ENCODE measurements around the gene MPND.
"Not testable (repeated sequence)": the region's sequence is repeated elsewhere in the genome, so short reads cannot be mapped to it uniquely, and the experiment has no call there.

The MPND gene

DNA sequence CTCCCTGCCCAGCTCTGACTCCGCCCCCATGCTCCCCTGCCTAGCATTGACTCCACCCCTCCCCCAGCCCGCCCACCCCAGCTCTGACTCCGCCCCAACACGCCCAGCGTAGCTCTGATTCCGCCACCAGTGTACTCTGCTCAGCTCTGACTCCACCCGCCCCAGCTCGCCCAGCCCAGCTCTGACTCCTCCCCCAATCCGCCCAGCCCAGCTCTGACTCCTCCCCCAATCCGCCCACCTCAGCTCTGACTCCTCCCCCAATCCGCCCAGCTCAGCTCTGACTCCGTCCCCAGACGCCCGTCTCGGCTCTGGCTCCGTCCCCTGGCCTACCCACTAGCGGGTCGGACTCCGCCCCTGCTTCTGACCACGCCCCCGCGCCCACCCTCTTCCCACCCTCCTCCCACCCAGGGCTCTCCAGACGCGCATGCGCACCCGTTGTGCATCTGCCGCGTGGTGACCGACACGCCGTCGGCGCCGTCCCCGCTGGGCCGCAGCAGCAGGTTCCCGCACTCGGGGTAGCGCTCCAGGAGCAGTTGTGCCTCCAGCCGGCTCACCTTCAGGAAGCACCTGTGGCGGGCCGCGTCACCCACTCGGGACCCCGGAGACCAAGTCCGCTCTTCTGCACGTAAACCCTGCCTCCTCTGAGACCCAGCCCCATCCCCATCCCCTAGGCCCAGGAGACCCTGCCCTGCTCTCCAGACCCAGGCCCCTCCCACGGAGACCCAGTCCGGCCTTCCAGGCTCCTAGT is 14.9 kb upstream of the MPND start:
- Histone ChIP-seq H3K4me3 (ENCODE audit: low read depth, low read length) (peak overlapping the region; percentile 62), H3K36me3 (ENCODE audit: control insufficient read depth, insufficient read depth, low read length) (no peaks in the 10 kb centered on the region), H3K9ac (no peak overlapping the region), H2AFZ (peak overlapping the region; percentile 68), H3K27ac (no peak overlapping the region), H3K4me1 (no peaks in the 10 kb centered on the region), H3K9me3 (ENCODE audit: control insufficient read depth, low read length) (no peaks in the 10 kb centered on the region), H3K79me2 (no peaks in the 10 kb centered on the region), H3K4me2 (ENCODE audit: low read length) (peak overlapping the region; percentile 78), H3K27me3 (ENCODE audit: control insufficient read depth, insufficient read depth, low read length) (no peaks in the 10 kb centered on the region)
- TF ChIP-seq, protein P1, sequence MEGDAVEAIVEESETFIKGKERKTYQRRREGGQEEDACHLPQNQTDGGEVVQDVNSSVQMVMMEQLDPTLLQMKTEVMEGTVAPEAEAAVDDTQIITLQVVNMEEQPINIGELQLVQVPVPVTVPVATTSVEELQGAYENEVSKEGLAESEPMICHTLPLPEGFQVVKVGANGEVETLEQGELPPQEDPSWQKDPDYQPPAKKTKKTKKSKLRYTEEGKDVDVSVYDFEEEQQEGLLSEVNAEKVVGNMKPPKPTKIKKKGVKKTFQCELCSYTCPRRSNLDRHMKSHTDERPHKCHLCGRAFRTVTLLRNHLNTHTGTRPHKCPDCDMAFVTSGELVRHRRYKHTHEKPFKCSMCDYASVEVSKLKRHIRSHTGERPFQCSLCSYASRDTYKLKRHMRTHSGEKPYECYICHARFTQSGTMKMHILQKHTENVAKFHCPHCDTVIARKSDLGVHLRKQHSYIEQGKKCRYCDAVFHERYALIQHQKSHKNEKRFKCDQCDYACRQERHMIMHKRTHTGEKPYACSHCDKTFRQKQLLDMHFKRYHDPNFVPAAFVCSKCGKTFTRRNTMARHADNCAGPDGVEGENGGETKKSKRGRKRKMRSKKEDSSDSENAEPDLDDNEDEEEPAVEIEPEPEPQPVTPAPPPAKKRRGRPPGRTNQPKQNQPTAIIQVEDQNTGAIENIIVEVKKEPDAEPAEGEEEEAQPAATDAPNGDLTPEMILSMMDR (IDR thresholded peaks at IDR 0.05): no peak

DNA sequence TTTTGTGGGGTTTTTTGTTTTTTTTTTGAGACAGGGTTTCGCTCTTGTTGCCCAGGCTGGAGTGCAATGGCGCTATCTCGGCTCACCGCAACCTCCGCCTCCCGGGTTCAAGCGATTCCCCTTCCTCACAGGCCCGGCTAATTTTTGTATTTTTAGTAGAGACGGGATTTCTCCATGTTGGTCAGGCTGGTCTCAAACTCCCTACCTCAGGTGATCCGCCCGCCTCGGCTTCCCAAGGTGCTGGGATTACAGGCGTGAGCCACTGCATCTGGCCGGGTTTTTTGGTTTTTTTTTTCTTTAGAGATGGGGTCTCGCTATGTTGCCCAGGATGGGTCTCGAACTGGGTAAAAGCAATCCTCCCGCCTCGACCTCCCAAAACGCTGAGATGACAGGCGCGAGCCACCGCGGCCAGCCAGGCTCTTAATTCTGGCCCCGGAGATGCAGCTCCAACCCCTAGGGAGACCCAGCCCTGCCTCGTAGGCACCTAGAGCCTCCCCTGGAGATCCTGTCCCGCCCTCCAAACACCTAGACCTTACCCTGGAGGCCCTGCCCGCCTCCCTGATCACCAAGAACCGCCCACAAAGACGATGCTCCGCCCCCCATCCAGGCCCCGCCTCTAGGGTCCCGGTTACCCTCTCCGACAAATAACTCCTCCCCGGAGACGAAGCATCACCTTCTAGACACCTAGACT is 14.2 kb upstream of the MPND start:
- not testable (repeated sequence) for H3K27ac ChIP-seq

DNA sequence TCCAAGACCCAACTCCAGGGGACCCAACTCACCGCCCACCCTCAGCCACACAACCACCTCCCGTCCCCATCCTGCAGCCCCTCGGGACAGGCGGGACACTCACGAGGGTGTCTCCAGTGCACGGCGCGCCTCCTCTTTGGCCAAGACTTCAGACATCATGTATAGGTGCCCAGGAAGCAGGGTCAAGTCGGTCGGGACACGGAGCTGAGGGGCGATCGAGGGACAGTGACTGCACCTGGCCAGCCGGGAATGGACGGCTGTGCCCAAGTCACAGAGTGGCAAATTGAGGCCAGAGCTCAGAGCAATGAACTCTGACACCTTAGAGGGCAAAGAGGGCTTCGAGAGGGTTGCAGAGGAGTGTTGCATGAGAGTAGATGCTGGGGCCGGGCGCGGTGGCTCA is 13.5 kb upstream of the MPND start:
- Histone ChIP-seq H3K27me3 (ENCODE audit: control insufficient read depth, insufficient read depth, low read length) (no peaks in the 10 kb centered on the region), H3K9me3 (ENCODE audit: control insufficient read depth, low read length) (no peaks in the 10 kb centered on the region), H3K4me2 (ENCODE audit: low read length) (no peak overlapping the region), H3K4me1 (no peaks in the 10 kb centered on the region), H3K79me2 (no peaks in the 10 kb centered on the region), H3K27ac (no peak overlapping the region), H3K4me3 (ENCODE audit: low read depth, low read length) (no peak overlapping the region), H2AFZ (no peak overlapping the region), H3K9ac (no peak overlapping the region), H3K36me3 (ENCODE audit: control insufficient read depth, insufficient read depth, low read length) (no peaks in the 10 kb centered on the region)
- TF ChIP-seq, protein P1 (IDR thresholded peaks at IDR 0.05): no peak

More for the DNA sequence above, 14.2 kb upstream of the MPND start:
- not testable (repeated sequence) for H3K4me1 ChIP-seq; H3K27me3 ChIP-seq (ENCODE audit: control insufficient read depth, insufficient read depth, low read length); H3K9ac ChIP-seq; H3K9me3 ChIP-seq (ENCODE audit: control insufficient read depth, low read length); H3K79me2 ChIP-seq; H3K36me3 ChIP-seq (ENCODE audit: control insufficient read depth, insufficient read depth, low read length)
- Histone ChIP-seq H3K4me2 (ENCODE audit: low read length) (peak overlapping the region; percentile 78), H3K4me3 (ENCODE audit: low read depth, low read length) (peak overlapping the region; percentile 29), H2AFZ (peak overlapping the region; percentile 68)

DNA sequence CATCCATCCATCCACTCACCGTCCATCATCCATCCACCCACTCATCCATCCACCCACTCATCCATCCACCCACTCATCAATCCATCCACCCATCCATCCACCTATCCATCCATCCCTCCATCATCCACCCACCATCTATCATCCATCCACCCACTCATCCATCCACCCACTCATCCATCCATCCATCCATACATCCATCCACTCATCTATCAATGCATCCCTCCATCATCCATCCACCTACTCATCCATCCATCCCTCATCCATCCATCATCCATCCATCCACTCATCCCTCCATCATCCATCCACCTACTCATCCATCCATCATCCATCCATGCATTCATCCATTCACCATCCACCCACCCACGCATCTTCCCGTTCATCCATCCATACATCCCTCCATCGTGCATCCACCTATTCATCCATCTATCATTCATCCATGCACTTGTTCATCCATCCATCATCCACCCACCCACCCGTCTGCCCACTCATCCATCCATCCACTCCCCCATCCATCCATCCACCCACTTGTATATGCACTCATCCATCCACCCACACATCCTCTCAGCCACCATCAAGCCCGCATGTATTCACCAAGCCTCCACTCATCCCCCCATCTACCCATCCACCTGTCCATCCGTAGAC is 8.3 kb upstream of the MPND start:
- no peaks in the 10 kb centered on the region for H3K79me2 ChIP-seq
- H3K4me3 ChIP-seq (ENCODE audit: low read depth, low read length): no peak overlapping the region
- TF ChIP-seq, protein P1 (IDR thresholded peaks at IDR 0.05): no peak
- no peak overlapping the region for H2AFZ ChIP-seq
- H3K9ac ChIP-seq: no peak overlapping the region
- no peak overlapping the region for H3K27ac ChIP-seq
- peaks cover 4% of the 10 kb centered on the region for H3K4me1 ChIP-seq
- H3K27me3 ChIP-seq (ENCODE audit: control insufficient read depth, insufficient read depth, low read length): no peaks in the 10 kb centered on the region
- no peaks in the 10 kb centered on the region for H3K36me3 ChIP-seq (ENCODE audit: control insufficient read depth, insufficient read depth, low read length)
- H3K4me2 ChIP-seq (ENCODE audit: low read length): no peak overlapping the region
- no peaks in the 10 kb centered on the region for H3K9me3 ChIP-seq (ENCODE audit: control insufficient read depth, low read length)

DNA sequence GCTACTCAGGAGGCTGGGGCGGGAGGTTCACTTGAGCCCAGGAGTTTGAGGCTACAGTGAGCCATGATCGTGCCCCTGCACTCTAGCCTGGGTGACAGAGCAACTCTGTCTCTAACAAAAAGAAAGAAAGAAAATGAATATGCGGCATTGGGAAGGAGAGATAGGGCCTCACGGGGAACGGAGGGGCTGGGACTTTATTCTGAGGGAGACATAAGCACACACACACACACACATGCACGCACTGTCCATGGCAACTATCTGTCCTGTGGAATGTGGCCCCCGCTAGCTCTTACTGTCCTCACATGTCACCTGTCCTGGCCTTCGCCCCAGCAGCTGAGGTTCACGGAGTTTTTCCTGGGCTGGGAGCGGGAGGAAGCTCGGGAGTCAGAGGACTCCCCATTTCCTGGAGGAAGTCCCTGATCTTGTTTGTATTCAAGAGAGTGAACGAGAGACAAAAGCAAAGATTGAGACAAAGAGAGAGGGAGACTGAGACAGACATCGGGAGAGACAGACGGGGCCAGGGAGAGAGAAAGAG is 5.4 kb upstream of the MPND start:
- Histone ChIP-seq H3K9ac (peak overlapping the region; percentile 25), H2AFZ (peak overlapping the region; percentile 99), H3K4me1 (peaks cover 4% of the 10 kb centered on the region), H3K27ac (peak overlapping the region; percentile 75), H3K4me2 (ENCODE audit: low read length) (peak overlapping the region; percentile 99), H3K4me3 (ENCODE audit: low read depth, low read length) (peak overlapping the region; percentile 74), H3K79me2 (no peaks in the 10 kb centered on the region), H3K9me3 (ENCODE audit: control insufficient read depth, low read length) (no peaks in the 10 kb centered on the region), H3K36me3 (ENCODE audit: control insufficient read depth, insufficient read depth, low read length) (no peaks in the 10 kb centered on the region), H3K27me3 (ENCODE audit: control insufficient read depth, insufficient read depth, low read length) (no peaks in the 10 kb centered on the region)
- TF ChIP-seq, protein P1 (IDR thresholded peaks at IDR 0.05): no peak
